Prostate gland (tissue), 2 donors: ENCODE results near the gene LCOR.

Experiments used
- CTCF ChIP-seq, 4 experiments: fragments of 200-600 bp in 2 of 4; fragments of 450-650 bp in 2 of 4; sonication (generic) in 2 of 4; IDR thresholded peaks; 1 replicate in 3 of 4; 2 replicates in 1 of 4; pipeline ENCODE4 v1.5.1; 2016 to 2019; ENCODE audit warnings: antibody characterized with exemption in 4 of 4, mild to moderate bottlenecking in 2 of 4, moderate library complexity in 2 of 4
- POLR2A ChIP-seq: fragments of 450-650 bp; IDR thresholded peaks from one replicate; pipeline ENCODE4 v1.6.1; 2016; ENCODE audit warnings: antibody characterized with exemption, mild to moderate bottlenecking
- POLR2AphosphoS5 ChIP-seq: sonication (generic); formaldehyde crosslinking; IDR thresholded peaks from one replicate; pipeline ENCODE4 v1.6.1; 2017; ENCODE audit warnings: antibody characterized with exemption

- TF ChIP-seq CTCF (IDR thresholded peaks at IDR 0.05) (no peak), POLR2AphosphoS5 (no peak), POLR2A (no peak)
These were observed 127.6 kb downstream of the LCOR start for GRCh38 chr10:96959733-96960132.
